ENCODE results near the gene CRYGB.

The CRYGB gene

DNA sequence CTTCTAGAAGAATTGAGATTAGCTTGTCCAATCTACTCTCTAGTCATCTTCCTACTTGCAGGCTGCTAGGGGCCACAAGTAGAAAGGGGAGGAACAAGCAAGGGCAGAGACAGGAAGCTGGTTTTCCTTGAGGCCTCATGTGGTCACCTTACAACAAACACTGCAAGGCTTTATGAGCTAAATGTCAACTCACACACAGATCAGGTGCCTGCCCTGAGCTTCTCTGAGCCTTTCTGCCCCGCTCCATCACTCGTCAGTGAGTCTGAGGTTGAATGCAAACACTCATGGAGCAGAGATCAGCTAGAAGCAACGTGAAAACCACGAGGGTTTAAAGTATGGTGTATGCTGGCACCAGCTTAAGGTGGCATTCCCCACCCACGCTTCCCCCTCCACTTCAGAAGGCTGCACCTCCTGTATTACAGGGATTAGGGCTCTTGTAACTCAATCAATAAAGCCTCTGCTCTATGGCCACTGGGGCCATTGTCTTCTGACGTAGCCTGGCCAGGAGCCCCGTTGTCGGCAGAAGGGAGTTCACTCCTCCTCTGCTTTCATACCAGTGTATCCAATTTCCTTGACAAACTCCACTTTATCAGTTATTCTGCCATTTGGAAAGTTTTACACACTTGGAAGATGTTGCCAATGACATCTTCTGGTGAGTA is 10.9 kb downstream of the CRYGB start:
- no peak overlapping the region for H2AFZ ChIP-seq (ENCODE audit: low read length)
- DNase-seq, result peak; percentile 32

DNA sequence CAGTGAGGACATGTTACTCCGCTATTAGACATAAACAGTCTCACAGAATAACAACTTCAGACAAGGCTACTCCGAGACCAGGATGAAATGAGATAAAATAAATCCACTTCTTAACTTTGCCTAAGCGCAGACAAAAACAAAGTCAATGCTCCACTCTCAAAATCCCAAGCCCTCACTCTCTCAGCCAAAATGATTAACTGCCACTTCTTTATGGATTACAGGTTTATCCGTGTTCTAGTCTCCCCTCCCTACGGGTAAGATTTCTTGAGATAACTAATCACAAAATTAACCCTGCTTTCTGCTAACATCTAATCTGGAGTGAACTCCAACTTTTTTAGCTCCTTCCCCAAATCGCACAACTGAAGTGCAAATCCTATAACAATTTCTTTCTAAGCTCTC is 15.2 kb downstream of the CRYGB start:
- Histone ChIP-seq H3K9me3 (replicated peaks; ENCODE audit: insufficient read depth, low read length) (no peaks in the 10 kb centered on the region), H3K4me2 (ENCODE audit: low read depth, low read length) (no peak overlapping the region), H3K27me3 (replicated peaks; ENCODE audit: insufficient read depth, low read length) (no peaks in the 10 kb centered on the region), H3K4me3 (ENCODE audit: low read length) (no peak overlapping the region), H4K20me1 (ENCODE audit: insufficient read depth, low read length) (no peaks in the 10 kb centered on the region), H3K27ac (ENCODE audit: low read length) (no peak overlapping the region), H3K36me3 (replicated peaks; ENCODE audit: insufficient read depth, low read length) (no peaks in the 10 kb centered on the region), H2AFZ (ENCODE audit: low read length) (no peak overlapping the region), H3F3A (ENCODE audit: insufficient read depth, low read length) (0 out of 2 replicates have a peak, but pooled peaks cover 3% of the 10 kb centered on the region), H3K9ac (ENCODE audit: low read length) (no peak overlapping the region), H3K79me2 (ENCODE audit: low read length) (no peaks in the 10 kb centered on the region), H3K9me2 (replicated peaks; ENCODE audit: insufficient read depth, low read length) (no peaks in the 10 kb centered on the region), H3K4me1 (ENCODE audit: low read length) (no peaks in the 10 kb centered on the region)
- no peak for DNase-seq
- no peak for TF ChIP-seq EZH2 (optimal IDR thresholded peaks at IDR 0.05; ENCODE audit: low read depth, low read length)
- no peak for TF ChIP-seq EZH2phosphoT487 (IDR thresholded peaks at IDR 0.05; ENCODE audit: low read length)
- TF ChIP-seq, protein P1, sequence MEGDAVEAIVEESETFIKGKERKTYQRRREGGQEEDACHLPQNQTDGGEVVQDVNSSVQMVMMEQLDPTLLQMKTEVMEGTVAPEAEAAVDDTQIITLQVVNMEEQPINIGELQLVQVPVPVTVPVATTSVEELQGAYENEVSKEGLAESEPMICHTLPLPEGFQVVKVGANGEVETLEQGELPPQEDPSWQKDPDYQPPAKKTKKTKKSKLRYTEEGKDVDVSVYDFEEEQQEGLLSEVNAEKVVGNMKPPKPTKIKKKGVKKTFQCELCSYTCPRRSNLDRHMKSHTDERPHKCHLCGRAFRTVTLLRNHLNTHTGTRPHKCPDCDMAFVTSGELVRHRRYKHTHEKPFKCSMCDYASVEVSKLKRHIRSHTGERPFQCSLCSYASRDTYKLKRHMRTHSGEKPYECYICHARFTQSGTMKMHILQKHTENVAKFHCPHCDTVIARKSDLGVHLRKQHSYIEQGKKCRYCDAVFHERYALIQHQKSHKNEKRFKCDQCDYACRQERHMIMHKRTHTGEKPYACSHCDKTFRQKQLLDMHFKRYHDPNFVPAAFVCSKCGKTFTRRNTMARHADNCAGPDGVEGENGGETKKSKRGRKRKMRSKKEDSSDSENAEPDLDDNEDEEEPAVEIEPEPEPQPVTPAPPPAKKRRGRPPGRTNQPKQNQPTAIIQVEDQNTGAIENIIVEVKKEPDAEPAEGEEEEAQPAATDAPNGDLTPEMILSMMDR (IDR thresholded peaks at IDR 0.05; ENCODE audit: low read length), result no peak

More for the DNA sequence above, 10.9 kb downstream of the CRYGB start:
- H3K27me3 ChIP-seq (replicated peaks; ENCODE audit: insufficient read depth, low read length), result no peaks in the 10 kb centered on the region
- H3K4me3 ChIP-seq (ENCODE audit: low read length), result no peak overlapping the region
- 0 out of 2 replicates have a peak, but pooled peaks cover 3% of the 10 kb centered on the region for H3F3A ChIP-seq (ENCODE audit: insufficient read depth, low read length)
- no peaks in the 10 kb centered on the region for H3K4me1 ChIP-seq (ENCODE audit: low read length)
- TF ChIP-seq EZH2phosphoT487 (IDR thresholded peaks at IDR 0.05; ENCODE audit: low read length), result no peak
- TF ChIP-seq, protein P1 (IDR thresholded peaks at IDR 0.05; ENCODE audit: low read length), result no peak
- TF ChIP-seq EZH2 (optimal IDR thresholded peaks at IDR 0.05; ENCODE audit: low read depth, low read length), result no peak
- no peak overlapping the region for H3K27ac ChIP-seq (ENCODE audit: low read length)
- H3K9me3 ChIP-seq (replicated peaks; ENCODE audit: insufficient read depth, low read length), result no peaks in the 10 kb centered on the region
- H3K9ac ChIP-seq (ENCODE audit: low read length), result no peak overlapping the region
- no peaks in the 10 kb centered on the region for H3K9me2 ChIP-seq (replicated peaks; ENCODE audit: insufficient read depth, low read length)
- no peaks in the 10 kb centered on the region for H3K79me2 ChIP-seq (ENCODE audit: low read length)
- no peaks in the 10 kb centered on the region for H3K36me3 ChIP-seq (replicated peaks; ENCODE audit: insufficient read depth, low read length)
- H4K20me1 ChIP-seq (ENCODE audit: insufficient read depth, low read length), result no peaks in the 10 kb centered on the region
- no peak overlapping the region for H3K4me2 ChIP-seq (ENCODE audit: low read depth, low read length)

DNA sequence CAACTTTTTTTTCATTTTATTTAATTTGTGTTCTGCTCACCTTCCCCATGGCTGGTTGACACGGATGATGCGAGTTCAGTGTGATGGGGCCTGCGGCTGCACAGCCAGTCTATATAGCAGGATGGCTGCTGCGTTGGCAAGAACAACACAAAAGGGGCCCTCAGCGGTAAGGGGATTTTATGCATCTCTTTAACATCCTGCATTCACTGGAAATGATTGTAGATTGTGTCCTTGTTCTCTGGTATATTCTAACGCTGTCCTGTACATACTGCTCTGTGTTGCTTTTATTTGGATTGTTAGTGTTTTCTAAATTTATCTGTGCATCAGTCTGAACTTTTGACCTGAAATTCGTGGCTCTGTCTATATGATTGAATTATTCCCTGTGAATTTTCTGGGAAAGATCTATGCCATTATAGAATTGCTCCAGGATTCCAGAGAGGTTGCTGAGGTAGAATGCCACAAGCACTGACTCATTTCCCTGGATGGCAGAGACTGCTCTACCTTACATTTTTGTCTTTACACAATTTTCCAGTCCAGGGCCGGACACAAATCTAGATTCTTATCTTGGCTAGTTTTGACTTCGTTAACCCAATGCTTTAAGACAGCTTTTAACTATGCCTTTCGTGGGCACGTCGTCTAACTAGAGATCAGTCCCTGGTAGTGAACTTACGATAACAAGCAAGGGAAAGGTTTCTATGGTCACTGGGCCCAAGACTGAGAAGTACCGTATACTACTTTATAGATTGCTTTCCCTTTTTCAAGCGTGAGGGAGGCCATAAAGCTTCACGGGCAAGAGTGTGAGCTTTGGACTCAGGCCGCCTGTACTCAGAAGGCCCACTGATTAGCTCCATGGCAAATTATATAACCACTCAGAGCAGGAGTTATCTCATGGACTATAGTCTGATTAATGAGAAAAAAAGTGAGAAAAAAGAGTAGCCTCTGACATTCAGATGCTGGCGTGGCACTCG is 15.9 kb downstream of the CRYGB start, which contains the start of gene CRYGC:
CRYGC (minus strand) TSS at position 85 of the 968 bp plus-strand sequence; CDS start at position 49, 36 bp downstream.
- no peaks in the 10 kb centered on the region for H3K79me2 ChIP-seq (ENCODE audit: low read length)
- H3K4me2 ChIP-seq (ENCODE audit: low read depth, low read length), result no peak within 1 kb of the TSS
- H3K36me3 ChIP-seq (replicated peaks; ENCODE audit: insufficient read depth, low read length), result no peaks in the 10 kb centered on the region
- no peak within 1 kb of the TSS for H3K9ac ChIP-seq (ENCODE audit: low read length)
- H3K4me1 ChIP-seq (ENCODE audit: low read length), result no peaks in the 10 kb centered on the region
- H2AFZ ChIP-seq (ENCODE audit: low read length), result no peak within 1 kb of the TSS
- H3K9me2 ChIP-seq (replicated peaks; ENCODE audit: insufficient read depth, low read length), result no peaks in the 10 kb centered on the region
- DNase-seq, result no peak
- no peaks in the 10 kb centered on the region for H3K9me3 ChIP-seq (replicated peaks; ENCODE audit: insufficient read depth, low read length)
- 0 out of 2 replicates have a peak, but pooled peaks cover 2% of the 10 kb centered on the region for H3F3A ChIP-seq (ENCODE audit: insufficient read depth, low read length)
- no peak within 1 kb of the TSS for H3K4me3 ChIP-seq (ENCODE audit: low read length)
- no peak within 1 kb of the TSS for H3K27ac ChIP-seq (ENCODE audit: low read length)
- H3K27me3 ChIP-seq (replicated peaks; ENCODE audit: insufficient read depth, low read length), result no peaks in the 10 kb centered on the region
- H4K20me1 ChIP-seq (ENCODE audit: insufficient read depth, low read length), result no peaks in the 10 kb centered on the region
- no peak for TF ChIP-seq EZH2 (optimal IDR thresholded peaks at IDR 0.05; ENCODE audit: low read depth, low read length)
- no peak for TF ChIP-seq EZH2phosphoT487 (IDR thresholded peaks at IDR 0.05; ENCODE audit: low read length)
- TF ChIP-seq, protein P1 (IDR thresholded peaks at IDR 0.05; ENCODE audit: low read length), result no peak

Measured in MM.1S (cell line).